Right atrium auricular region (tissue), 2 donors: ENCODE results near the gene HOXD3. TPM values are rescaled to one million over a fixed set of nuclear protein-coding genes. Genes with fewer than 3 reads are reported as not detected.

Experiments used
- DNase-seq: peaks from one replicate; pipeline ENCODE4 v3.0.0-alpha.2; 2019; ENCODE audit warnings: low spot score
- H3K27ac ChIP-seq, 2 donors: fragments of 200-600 bp; sonication (generic); 1 replicate in 1 of 2; 2 replicates in 1 of 2; pipeline ENCODE4 v1.5.1; 2016 to 2019
- H3K27me3 ChIP-seq, 2 donors: fragments of 200-600 bp; sonication (generic); one replicate each; pipeline versions ENCODE4 v1.5.1 to v1.6.0; 2017 to 2019
- H3K36me3 ChIP-seq: fragments of 200-600 bp; sonication (generic); one replicate; pipeline ENCODE4 v1.5.1; 2016
- H3K4me1 ChIP-seq, 2 donors: fragments of 200-600 bp; sonication (generic); one replicate each; pipeline versions ENCODE4 v1.5.1 to v1.6.0; 2017 to 2019
- H3K4me3 ChIP-seq, 2 donors: fragments of 200-600 bp; sonication (generic); 1 replicate in 1 of 2; 2 replicates in 1 of 2; pipeline ENCODE4 v1.5.1; 2017 to 2019; ENCODE audit warnings: mild to moderate bottlenecking in 1 of 2, moderate library complexity in 1 of 2
- H3K9me3 ChIP-seq, 2 donors: fragments of 200-600 bp; sonication (generic); one replicate each; pipeline ENCODE4 v1.5.1; 2019
- total RNA-seq, 2 donors: library from RNA; depleted of rRNA; stranded (reverse); fragments of >200 nt; gene quantifications; one replicate each; pipeline ENCODE4 v1.1.0, GENCODE V29; 2016
- TF ChIP-seq, protein P1 (sequence below), 2 donors: fragments of 200-600 bp; sonication (generic); IDR thresholded peaks; one replicate each; pipeline ENCODE4 v1.5.1; 2019; ENCODE audit warnings: antibody characterized with exemption in 2 of 2

Gene HOXD3
- total RNA-seq, 2 donors from 2014 or later = not detected

DNA sequence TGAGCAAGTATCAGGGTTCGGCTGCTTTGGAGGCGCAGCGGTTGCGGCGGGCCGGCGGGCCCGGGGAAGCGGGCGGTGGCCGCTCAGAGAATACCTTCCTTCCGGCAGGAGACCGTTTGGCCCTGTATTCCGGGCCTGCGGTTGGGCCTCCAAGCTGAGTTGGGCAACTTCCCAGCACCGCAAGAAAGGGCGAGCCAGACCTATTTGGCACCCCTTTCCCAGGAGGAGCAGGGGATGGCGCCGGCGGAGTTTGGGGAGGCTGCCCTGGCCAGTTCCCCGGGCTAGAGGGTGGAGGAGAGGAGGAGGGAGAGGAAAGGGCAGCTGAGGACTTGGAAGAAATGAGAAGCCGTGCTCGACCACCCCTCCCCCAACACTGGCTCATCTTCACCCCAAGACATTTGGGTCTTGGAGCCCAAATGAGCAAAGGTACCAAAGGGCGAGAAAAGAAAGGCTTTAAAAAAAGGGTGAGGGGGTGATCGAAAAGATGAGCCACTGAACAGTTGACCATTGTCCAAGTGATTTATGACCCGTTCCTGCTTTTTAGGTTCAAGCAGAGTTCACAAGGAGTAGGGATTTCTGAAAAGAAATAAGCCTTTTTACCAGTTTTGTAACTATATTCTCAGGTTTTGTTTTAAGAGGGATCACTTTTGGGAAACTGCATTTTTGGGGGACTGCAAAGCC, 8.4 kb downstream of the HOXD3 start:
- no peak for DNase-seq
- Histone ChIP-seq H3K4me3 (no peak overlapping the region), H3K9me3 (no peaks in the 10 kb centered on the region), H3K27ac (no peak overlapping the region), H3K36me3 (no peaks in the 10 kb centered on the region), H3K27me3 (peaks cover 32 to 58% of the 10 kb centered on the region in 2 donors), H3K4me1 (peaks cover 0 to 24% of the 10 kb centered on the region in 2 donors)
- TF ChIP-seq, protein P1, sequence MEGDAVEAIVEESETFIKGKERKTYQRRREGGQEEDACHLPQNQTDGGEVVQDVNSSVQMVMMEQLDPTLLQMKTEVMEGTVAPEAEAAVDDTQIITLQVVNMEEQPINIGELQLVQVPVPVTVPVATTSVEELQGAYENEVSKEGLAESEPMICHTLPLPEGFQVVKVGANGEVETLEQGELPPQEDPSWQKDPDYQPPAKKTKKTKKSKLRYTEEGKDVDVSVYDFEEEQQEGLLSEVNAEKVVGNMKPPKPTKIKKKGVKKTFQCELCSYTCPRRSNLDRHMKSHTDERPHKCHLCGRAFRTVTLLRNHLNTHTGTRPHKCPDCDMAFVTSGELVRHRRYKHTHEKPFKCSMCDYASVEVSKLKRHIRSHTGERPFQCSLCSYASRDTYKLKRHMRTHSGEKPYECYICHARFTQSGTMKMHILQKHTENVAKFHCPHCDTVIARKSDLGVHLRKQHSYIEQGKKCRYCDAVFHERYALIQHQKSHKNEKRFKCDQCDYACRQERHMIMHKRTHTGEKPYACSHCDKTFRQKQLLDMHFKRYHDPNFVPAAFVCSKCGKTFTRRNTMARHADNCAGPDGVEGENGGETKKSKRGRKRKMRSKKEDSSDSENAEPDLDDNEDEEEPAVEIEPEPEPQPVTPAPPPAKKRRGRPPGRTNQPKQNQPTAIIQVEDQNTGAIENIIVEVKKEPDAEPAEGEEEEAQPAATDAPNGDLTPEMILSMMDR (IDR thresholded peaks at IDR 0.05) = no peak

DNA sequence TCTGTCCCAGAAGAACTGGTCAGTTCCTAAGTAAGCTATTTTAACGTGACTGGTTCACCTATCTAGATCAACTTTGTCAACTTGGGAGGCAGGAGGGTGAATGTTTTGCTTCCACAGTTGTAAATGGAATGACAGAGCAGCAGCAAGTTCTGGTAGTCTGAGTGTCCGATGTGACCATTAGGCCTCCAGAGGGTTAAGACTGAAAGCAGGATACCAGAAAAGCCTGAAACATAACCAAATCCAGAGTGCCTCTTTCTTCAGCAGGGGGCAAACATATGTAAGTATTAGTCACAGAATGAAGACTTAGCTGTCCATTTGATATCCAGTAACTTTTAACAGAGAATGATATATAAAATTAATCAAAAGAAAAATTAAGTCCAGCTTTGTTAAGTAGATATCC, 9.2 kb downstream of the HOXD3 start:
- TF ChIP-seq, protein P1 (IDR thresholded peaks at IDR 0.05) = no peak
- DNase-seq = no peak
- H3K9me3 ChIP-seq = no peaks in the 10 kb centered on the region
- no peak overlapping the region for H3K4me3 ChIP-seq
- H3K27ac ChIP-seq = no peak overlapping the region
- no peaks in the 10 kb centered on the region for H3K36me3 ChIP-seq
- peaks cover 0 to 18% of the 10 kb centered on the region in 2 donors for H3K4me1 ChIP-seq
- H3K27me3 ChIP-seq = peaks cover 33 to 51% of the 10 kb centered on the region in 2 donors

DNA sequence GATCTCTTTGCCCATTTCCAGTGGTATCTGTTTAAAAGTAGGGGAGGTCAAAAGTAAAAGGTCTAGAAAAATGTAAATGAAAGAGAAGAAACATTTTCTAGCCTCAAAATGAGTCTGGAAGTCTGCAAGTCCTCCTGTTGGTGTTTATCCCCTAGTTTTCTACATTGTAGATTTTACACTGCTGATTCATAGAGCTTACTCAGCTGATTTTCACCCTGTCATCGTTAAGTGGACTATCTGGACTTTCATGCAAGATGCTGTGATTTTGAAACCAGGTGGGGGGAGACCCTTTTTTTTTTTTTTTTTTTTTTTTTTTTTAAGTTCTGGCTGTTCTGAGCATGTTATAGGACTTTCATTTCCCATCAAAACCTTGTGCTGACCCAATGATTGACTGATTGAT, 10.3 kb downstream of the HOXD3 start:
- DNase-seq = no peak
- H3K27ac ChIP-seq = no peak overlapping the region
- no peaks in the 10 kb centered on the region for H3K9me3 ChIP-seq
- H3K4me1 ChIP-seq = peaks cover 0 to 20% of the 10 kb centered on the region in 2 donors
- TF ChIP-seq, protein P1 (IDR thresholded peaks at IDR 0.05) = no peak
- no peak overlapping the region for H3K4me3 ChIP-seq
- H3K36me3 ChIP-seq = no peaks in the 10 kb centered on the region
- peaks cover 42 to 51% of the 10 kb centered on the region in 2 donors for H3K27me3 ChIP-seq

DNA sequence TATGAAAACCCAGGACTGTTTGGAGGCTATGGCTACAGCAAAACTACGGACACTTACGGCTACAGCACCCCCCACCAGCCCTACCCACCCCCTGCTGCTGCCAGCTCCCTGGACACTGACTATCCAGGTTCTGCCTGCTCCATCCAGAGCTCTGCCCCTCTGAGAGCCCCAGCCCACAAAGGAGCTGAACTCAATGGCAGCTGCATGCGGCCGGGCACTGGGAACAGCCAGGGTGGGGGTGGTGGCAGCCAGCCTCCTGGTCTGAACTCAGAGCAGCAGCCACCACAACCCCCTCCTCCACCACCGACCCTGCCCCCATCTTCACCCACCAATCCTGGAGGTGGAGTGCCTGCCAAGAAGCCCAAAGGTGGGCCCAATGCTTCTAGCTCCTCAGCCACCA, 12.1 kb downstream of the HOXD3 start:
- TF ChIP-seq, protein P1 (IDR thresholded peaks at IDR 0.05) = no peak
- H3K27ac ChIP-seq = no peak overlapping the region
- peaks cover 0 to 19% of the 10 kb centered on the region in 2 donors for H3K4me1 ChIP-seq
- DNase-seq = no peak
- H3K36me3 ChIP-seq = no peaks in the 10 kb centered on the region
- peaks cover 36 to 39% of the 10 kb centered on the region in 2 donors for H3K27me3 ChIP-seq
- H3K9me3 ChIP-seq = no peaks in the 10 kb centered on the region
- no peak overlapping the region for H3K4me3 ChIP-seq

DNA sequence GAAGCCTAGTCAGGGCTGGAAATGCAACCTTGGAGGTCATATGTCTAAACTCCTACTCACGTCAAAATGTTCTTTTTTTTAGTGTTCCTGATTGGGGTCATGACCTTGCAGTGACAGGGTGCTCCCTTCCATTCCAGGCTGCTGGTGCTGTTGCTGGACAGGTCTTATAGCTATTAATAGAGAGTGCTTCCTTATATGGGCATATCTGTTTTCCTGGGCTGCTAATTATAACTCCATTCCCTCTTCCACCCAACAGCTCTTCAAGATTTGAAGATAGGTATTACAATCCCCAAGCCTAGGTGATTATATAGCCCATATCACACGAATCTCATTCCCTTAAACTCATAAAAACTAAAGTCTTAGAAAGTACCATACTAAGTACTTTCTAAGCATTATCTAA, 12.6 kb downstream of the HOXD3 start:
- H3K4me1 ChIP-seq = peaks cover 0 to 20% of the 10 kb centered on the region in 2 donors
- DNase-seq = no peak
- no peak overlapping the region for H3K4me3 ChIP-seq
- TF ChIP-seq, protein P1 (IDR thresholded peaks at IDR 0.05) = no peak
- no peaks in the 10 kb centered on the region for H3K36me3 ChIP-seq
- H3K27ac ChIP-seq = no peak overlapping the region
- H3K27me3 ChIP-seq = peaks cover 35 to 40% of the 10 kb centered on the region in 2 donors
- H3K9me3 ChIP-seq = no peaks in the 10 kb centered on the region
